ENCODE data around the gene C1orf115.
"Not testable (repeated sequence)": the region's sequence is repeated elsewhere in the genome, so short reads cannot be mapped to it uniquely, and the experiment has no call there.

C1orf115 gene

DNA sequence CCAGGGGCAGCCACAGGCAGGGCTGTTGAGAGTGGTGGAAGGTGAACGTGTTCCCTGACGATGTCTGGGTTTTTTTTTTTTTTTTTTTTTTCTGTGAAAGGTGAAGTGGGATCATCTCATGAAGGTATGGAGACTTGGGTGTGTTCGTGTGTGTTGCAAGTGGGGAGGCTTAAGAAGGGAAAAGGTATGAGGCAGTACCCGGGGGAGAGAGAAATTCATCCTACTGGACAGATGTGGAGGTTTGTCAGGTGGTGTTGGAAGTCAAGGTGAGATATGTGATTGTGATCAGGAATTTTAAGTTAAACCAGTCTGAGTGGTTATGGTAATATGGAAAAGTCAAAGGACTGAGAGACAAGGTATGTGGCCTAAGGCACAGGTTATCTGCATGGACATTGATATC is 5.3 kb downstream of the C1orf115 start:
- DNase-seq: no peak

DNA sequence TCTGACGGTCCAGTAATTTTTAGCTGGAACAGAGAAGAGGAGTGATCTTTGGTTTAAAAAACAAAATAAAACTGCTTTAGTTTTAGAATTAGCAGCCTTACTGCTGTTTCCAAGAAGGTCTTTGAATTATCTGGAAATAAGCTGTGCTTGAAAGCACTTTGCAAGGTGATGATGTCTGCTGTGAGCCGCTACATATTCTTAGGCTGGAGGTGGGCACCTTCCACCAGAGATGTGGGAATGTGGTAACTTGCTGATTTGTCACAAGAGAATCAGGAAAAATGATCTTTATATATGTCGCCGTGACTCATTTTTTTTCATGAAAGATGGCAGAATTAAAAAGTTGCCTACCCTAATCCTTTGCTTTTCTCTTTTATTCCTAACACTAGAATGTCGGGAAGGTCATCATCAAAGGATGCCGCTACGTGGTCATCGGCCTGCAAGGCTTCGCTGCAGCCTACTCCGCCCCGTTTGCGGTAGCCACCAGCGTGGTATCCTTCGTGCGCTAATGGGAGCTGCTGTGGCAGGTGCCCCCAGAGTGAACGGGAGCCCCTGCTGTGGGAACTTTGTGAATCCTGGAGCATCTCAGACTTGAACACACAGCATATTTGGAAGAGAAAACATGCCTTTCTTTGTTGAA is 6.2 kb downstream of the C1orf115 start:
- DNase-seq: no peak

GRCh38 chr1:220696863-220697231 is 6.7 kb downstream of the C1orf115 start:
- no peak for DNase-seq

DNA sequence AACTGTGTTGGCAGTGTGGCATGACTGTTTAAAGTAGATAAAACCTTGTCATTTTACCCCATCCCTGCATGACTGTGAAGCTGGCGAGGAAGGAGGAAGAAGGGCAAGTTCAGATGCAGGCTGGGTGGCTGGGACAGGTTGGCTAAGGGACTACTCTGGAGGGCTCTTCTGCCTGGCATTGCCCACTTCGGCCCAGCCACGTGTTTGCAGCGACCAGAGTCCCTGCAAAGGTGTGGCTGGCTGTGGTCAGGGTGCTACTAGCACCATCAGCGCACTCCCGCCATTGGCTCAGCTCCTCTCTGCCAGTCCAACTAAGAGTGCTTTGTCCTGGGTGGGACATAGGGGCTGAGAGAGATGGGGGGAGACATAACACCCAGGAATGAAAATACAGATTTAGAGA is 7.2 kb downstream of the C1orf115 start:
- DNase-seq: no peak

GRCh38 chr1:220698607-220699016 is 8.4 kb downstream of the C1orf115 start:
- no peak for DNase-seq

- DNase-seq: no peak
Measured at GRCh38 chr1:220699044-220699443, 8.9 kb downstream of the C1orf115 start.

- no peak for DNase-seq
Measured at GRCh38 chr1:220700556-220701179, 10.5 kb downstream of the C1orf115 start.

DNA sequence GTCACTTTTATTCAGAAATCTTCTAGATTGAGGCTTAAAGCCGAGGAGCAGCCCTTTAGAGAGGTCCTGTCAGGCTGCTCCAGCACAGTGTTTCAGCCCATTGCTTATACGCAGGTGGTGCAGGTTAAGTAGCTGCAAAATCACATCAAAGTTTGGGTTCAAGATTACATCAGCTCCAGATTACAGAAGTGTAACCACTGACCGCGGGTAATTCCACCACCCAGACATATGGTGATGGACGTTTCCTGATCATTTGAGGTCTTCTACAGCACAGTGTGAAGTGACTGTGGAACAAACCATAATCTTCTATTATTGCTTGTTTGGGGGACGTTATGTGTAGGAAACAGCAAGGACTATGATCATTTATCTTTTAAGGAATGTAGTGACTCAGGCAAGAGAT is 11.8 kb downstream of the C1orf115 start:
- DNase-seq: no peak

- DNase-seq: no peak
Measured at GRCh38 chr1:220702733-220703270, 12.6 kb downstream of the C1orf115 start.

GRCh38 chr1:220703305-220703704 is 13.1 kb downstream of the C1orf115 start:
- no peak for DNase-seq

DNA sequence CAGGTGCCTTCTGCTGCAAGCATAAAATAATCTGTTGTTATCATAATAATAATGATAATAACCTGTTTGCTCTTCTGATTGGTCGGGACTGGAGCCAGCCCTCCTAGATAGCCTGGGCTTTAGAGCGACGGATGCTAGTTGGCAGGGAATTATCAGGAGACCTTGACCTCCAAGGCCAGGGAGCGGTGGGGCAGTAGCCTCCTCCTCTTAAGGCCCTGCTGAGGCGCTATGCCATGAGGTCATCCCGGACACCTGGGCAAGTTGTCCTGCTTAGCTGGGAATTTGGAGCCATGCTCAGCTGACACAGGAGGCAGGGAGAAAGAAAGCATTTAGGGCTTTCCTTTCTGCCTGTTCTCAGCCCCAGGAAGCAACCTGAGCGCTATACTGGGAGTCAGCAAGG is 15.6 kb downstream of the C1orf115 start:
- no peak for DNase-seq

GRCh38 chr1:220706480-220706879 is 16.3 kb downstream of the C1orf115 start:
- DNase-seq: no peak

DNA sequence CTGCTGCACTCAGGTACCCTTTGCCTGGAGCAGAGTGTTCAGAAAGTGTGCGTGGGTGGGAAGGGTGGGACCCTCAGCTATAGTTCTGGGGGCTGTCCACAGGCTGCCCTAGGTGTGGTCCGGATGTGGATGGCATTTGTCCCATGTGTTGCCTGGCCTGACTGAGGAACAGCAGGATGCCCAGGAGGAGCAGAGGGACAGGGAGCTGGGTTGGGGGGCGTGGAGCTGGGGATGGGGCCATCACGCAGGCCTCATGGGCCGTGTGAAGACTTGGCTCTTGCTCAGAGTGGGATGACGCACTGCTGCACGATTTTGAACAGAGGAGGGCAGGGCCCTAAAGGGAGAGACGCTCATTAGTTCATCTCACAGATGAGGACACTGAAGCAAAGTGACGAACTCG is 17.0 kb downstream of the C1orf115 start:
- DNase-seq: no peak

DNA sequence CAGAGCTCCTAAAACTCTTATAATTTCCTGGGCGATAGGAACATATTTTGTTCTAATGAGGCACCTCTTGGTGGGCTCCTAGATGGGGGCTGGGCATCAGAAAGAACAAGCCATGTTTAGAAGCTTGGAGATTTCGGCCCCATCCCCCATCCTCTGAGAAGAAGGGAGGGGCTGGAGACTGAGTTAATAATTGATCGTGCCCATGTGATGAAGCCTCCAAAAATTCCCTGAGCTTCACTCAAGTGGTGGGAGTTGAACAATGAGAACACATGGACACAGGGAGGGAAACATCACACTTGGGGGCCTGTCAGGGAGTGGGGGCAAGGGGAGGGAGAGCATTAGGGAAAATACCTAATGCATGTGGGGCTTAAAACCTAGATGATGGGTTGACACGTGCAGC is 18.1 kb downstream of the C1orf115 start:
- DNase-seq: no peak

DNA sequence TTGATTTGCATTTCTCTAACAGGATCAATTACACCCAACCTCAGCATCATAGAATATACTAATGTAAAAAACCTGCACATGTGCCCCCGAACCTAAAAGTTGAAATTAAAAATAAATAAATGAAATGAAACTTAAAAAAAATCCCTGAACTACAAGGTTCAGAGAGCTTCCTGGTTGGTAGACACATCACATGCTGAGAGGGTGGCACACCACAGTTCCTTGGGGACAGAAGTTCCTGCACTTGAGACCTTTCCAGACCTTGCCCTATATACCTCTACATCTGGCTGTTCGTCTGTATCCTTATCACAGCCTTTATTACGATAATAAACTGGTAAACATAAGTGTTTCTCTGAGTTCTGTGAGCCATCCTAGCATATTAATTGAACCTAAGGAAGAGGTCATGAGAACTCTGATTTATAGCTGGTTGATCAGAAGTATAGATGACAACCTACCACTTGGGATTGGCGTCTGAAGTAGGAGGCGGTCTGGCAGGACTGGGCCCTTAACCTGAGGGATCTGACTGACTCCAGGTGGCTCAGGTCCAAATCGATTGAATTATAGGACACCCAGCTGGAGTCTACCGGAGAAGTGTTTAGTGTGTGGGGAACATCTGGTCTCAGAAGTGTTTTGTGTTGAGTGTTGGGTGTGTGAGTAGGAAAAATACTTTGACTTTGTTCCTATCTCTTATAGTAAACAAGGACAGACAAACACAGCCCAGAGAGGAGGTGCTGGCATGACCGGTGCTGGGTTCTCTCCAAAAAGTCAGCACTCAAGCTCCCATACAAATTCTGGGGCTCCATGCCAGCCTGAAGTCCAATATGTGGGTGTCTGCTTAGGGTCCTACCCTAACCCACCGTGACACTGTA is 19.0 kb downstream of the C1orf115 start:
- DNase-seq: no peak

GRCh38 chr1:220710333-220710732 is 20.2 kb downstream of the C1orf115 start:
- no peak for DNase-seq

DNA sequence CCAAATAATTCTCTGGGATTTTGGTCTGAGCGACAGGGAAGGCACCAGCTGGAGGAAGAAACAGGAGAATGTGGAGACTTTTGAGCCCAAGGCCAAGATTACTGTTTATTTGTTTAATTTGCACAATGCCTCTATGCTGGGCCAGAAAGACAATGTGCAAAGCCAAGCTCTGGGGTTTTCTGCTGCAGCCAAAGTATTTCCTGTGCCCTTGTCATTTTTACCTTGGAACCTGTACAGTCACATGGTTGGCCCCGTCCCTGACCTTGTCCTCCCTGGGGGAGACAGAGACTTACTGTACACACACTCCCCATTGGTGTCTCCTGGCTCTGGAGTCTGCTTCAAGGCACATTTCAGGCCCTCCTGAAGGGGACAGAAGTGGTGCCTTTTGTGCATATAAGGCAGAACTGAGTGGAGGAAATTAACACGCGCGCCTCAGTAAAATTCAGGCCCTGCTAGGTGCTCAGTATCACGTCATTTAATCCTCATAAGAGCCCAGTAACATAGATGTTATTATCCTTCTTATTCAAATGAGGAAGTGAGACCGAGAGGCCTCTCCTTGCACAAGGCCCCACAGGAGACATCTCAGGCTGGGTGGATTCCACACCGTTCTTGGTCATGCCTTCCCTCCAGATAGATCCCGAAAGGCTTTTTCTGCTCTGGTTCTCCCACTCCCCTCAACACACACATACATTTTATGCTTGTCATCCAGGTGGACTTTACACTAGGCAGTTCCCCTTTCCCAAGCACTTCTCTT is 21.1 kb downstream of the C1orf115 start:
- DNase-seq: no peak

DNA sequence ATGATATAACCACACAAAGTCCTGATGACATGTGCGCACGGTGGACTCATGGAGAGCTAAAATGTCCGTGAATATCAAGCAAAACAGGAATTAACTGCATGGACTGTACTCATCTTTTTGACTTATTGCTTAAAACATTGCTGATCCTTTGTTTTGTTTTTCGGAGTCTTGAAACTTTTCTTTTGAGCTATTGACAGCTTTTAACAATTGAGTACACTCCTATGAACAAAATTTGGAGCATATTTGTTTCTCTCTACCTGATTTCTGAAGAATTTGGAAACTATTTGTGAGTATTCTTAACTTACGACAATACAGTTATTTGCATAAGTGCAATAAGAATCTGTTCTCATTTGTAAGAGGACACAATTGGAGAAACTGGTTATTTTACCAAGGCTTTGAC is 25.8 kb downstream of the C1orf115 start:
- DNase-seq: not testable (repeated sequence)

- DNase-seq: no peak
Measured at GRCh38 chr1:220717800-220718640, 27.9 kb downstream of the C1orf115 start.

- not testable (repeated sequence) for DNase-seq
Measured at GRCh38 chr1:220721266-220721665, 31.1 kb downstream of the C1orf115 start.

GRCh38 chr1:220726634-220727033 is 36.5 kb downstream of the C1orf115 start:
- no peak for DNase-seq

GRCh38 chr1:220727519-220727918 is 37.4 kb downstream of the C1orf115 start:
- DNase-seq: no peak

All from GOT3 (cell line).